Osteocyte (in vitro differentiated cells): ENCODE data around the gene KCNT1. TPM values are rescaled to one million over a fixed set of nuclear protein-coding genes. Genes with fewer than 3 reads are reported as not detected.

Source experiments
- DNase-seq: peaks from one replicate; pipeline ENCODE4 v3.0.0; 2021; ENCODE audit warnings: mixed read lengths; ENCODE audit not compliant: unreplicated experiment; ENCODE audit errors: extremely low spot score
- H3K27ac Mint-ChIP-seq: one replicate; pipeline ENCODE4 v1.8.0; 2021; ENCODE audit warnings: mild to moderate bottlenecking, mixed read lengths; ENCODE audit not compliant: unreplicated experiment
- H3K27me3 Mint-ChIP-seq: one replicate; pipeline ENCODE4 v1.8.0; 2021; ENCODE audit warnings: mixed read lengths; ENCODE audit not compliant: unreplicated experiment
- H3K36me3 Mint-ChIP-seq: one replicate; pipeline ENCODE4 v1.8.0; 2021; ENCODE audit warnings: mixed read lengths; ENCODE audit not compliant: unreplicated experiment
- H3K4me1 Mint-ChIP-seq: one replicate; pipeline ENCODE4 v1.8.0; 2021; ENCODE audit warnings: mixed read lengths; ENCODE audit not compliant: unreplicated experiment
- H3K4me3 Mint-ChIP-seq: one replicate; pipeline ENCODE4 v1.8.0; 2021; ENCODE audit warnings: mild to moderate bottlenecking, moderate library complexity, mixed read lengths; ENCODE audit not compliant: unreplicated experiment
- H3K9me3 Mint-ChIP-seq: one replicate; pipeline ENCODE4 v1.8.0; 2021; ENCODE audit warnings: mixed read lengths; ENCODE audit not compliant: unreplicated experiment
- CTCF ChIP-seq: fragments of 200-600 bp; sonication (generic); IDR thresholded peaks from 2 replicates; pipeline ENCODE4 v1.5.0; 2021; ENCODE audit warnings: antibody characterized with exemption, mild to moderate bottlenecking, moderate library complexity
- total RNA-seq: library from RNA; stranded (reverse); gene quantifications from 2 replicates; pipeline ENCODE4 v1.2.1, GENCODE V29; 2021

The KCNT1 gene
- total RNA-seq, 1 donor from 2014 or later = not detected

- Mint-ChIP-seq H3K4me3 (no peak overlapping the region), H3K27me3 (no peaks in the 10 kb centered on the region), H3K9me3 (no peaks in the 10 kb centered on the region), H3K27ac (no peak overlapping the region), H3K36me3 (no peaks in the 10 kb centered on the region), H3K4me1 (no peaks in the 10 kb centered on the region)
- DNase-seq = no peak
- TF ChIP-seq CTCF = no peak
These were observed 75.7 kb downstream of the KCNT1 start for GRCh38 chr9:135777623-135778177.

- Mint-ChIP-seq H3K27ac (no peak overlapping the region), H3K9me3 (no peaks in the 10 kb centered on the region), H3K36me3 (no peaks in the 10 kb centered on the region), H3K27me3 (no peaks in the 10 kb centered on the region), H3K4me1 (no peaks in the 10 kb centered on the region), H3K4me3 (no peak overlapping the region)
- no peak for TF ChIP-seq CTCF
- DNase-seq = no peak
These were observed 76.4 kb downstream of the KCNT1 start for GRCh38 chr9:135778421-135778820.

- Mint-ChIP-seq H3K4me1 (no peaks in the 10 kb centered on the region), H3K4me3 (no peak overlapping the region), H3K9me3 (no peaks in the 10 kb centered on the region), H3K36me3 (no peaks in the 10 kb centered on the region), H3K27ac (no peak overlapping the region), H3K27me3 (no peaks in the 10 kb centered on the region)
- DNase-seq = no peak
- no peak for TF ChIP-seq CTCF
These were observed 77.6 kb downstream of the KCNT1 start for GRCh38 chr9:135779571-135779970.

GRCh38 chr9:135780086-135780485, 78.1 kb downstream of the KCNT1 start:
- no peak overlapping the region for H3K4me3 Mint-ChIP-seq
- DNase-seq = no peak
- no peaks in the 10 kb centered on the region for H3K36me3 Mint-ChIP-seq
- H3K4me1 Mint-ChIP-seq = no peaks in the 10 kb centered on the region
- H3K27ac Mint-ChIP-seq = no peak overlapping the region
- no peak for TF ChIP-seq CTCF
- no peaks in the 10 kb centered on the region for H3K9me3 Mint-ChIP-seq
- no peaks in the 10 kb centered on the region for H3K27me3 Mint-ChIP-seq

- no peak for DNase-seq
- H3K4me1 Mint-ChIP-seq = no peaks in the 10 kb centered on the region
These were observed 78.6 kb downstream of the KCNT1 start for GRCh38 chr9:135780626-135781025.

More at GRCh38 chr9:135780626-135781025, 78.6 kb downstream of the KCNT1 start:
- no peak for TF ChIP-seq CTCF
- no peak overlapping the region for H3K4me3 Mint-ChIP-seq
- no peaks in the 10 kb centered on the region for H3K27me3 Mint-ChIP-seq
- H3K36me3 Mint-ChIP-seq = no peaks in the 10 kb centered on the region
- no peak overlapping the region for H3K27ac Mint-ChIP-seq
- no peaks in the 10 kb centered on the region for H3K9me3 Mint-ChIP-seq
